BJ (cell line): ENCODE measurements around the gene SLC35G6. TPM values are rescaled to one million over a fixed set of nuclear protein-coding genes. Genes with fewer than 3 reads are reported as not detected.

Experiments used
- CTCF ChIA-PET: fragments of 350-600 bp; formaldehyde crosslinking; extraction: SDS; loops from one replicate; lab custom pipeline; 2021; ENCODE audit warnings: antibody characterized with exemption, inconsistent platforms; lab: Yijun Ruan, JAX
- POLR2A ChIA-PET: fragments of 300-600 bp; sonication (Branson Sonifier 250); formaldehyde crosslinking; extraction: SDS; loops from one replicate; lab custom pipeline; 2021; ENCODE audit warnings: antibody characterized with exemption; lab: Charles Lee
- DNase-seq: peaks from one replicate; pipeline ENCODE4 v3.0.0-alpha.2; 2011; ENCODE audit warnings: low read depth
- H3K27me3 ChIP-seq: 2 replicates; pipeline ENCODE4 v1.6.0; 2011; ENCODE audit warnings: low read length; ENCODE audit not compliant: control insufficient read depth, insufficient read depth
- H3K36me3 ChIP-seq: 2 replicates; pipeline ENCODE4 v1.5.1; 2011; ENCODE audit warnings: low read length; ENCODE audit not compliant: control insufficient read depth, insufficient read depth
- H3K4me3 ChIP-seq: 2 replicates; pipeline ENCODE4 v1.5.1; 2011; ENCODE audit warnings: low read depth, mild to moderate bottlenecking, control low read depth, low read length
- polyA plus RNA-seq: library from polyadenylated mRNA; depleted of rRNA; stranded (reverse); fragments of >200 nt; gene quantifications from 2 replicates; pipeline ENCODE4 v1.2.3, GENCODE V29; 2011; rRNA removed
- TF ChIP-seq, protein P1 (sequence below): IDR thresholded peaks from 2 replicates; pipeline ENCODE4 v1.5.1; 2011; ENCODE audit warnings: low read depth, mild to moderate bottlenecking, control low read depth, inconsistent platforms, low read length, moderate library complexity; ENCODE audit not compliant: insufficient read depth

Gene SLC35G6
- polyA plus RNA-seq, 1 experiment: not detected

DNA sequence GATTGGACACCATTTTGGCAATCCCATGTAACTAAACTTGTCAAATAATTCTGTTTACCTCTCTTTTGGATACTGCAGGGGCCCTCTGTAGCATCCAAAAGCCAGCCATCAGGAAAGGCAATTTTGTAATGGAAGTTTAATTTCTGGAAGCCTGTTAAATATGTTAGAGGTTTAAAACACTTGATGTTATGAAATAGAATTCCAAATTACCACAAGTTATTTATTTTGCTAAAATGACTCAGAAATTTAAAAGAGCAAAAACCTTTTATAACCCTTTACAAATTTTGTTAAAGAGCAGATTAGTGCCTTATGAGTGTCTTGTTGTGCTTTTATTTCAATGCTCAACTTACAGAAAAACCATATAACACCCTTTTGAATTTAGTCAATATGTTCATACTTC, 47.6 kb downstream of the SLC35G6 start:
- CTCF ChIA-PET: no interaction called here
- no peaks in the 10 kb centered on the region for H3K27me3 ChIP-seq
- TF ChIP-seq, protein P1, sequence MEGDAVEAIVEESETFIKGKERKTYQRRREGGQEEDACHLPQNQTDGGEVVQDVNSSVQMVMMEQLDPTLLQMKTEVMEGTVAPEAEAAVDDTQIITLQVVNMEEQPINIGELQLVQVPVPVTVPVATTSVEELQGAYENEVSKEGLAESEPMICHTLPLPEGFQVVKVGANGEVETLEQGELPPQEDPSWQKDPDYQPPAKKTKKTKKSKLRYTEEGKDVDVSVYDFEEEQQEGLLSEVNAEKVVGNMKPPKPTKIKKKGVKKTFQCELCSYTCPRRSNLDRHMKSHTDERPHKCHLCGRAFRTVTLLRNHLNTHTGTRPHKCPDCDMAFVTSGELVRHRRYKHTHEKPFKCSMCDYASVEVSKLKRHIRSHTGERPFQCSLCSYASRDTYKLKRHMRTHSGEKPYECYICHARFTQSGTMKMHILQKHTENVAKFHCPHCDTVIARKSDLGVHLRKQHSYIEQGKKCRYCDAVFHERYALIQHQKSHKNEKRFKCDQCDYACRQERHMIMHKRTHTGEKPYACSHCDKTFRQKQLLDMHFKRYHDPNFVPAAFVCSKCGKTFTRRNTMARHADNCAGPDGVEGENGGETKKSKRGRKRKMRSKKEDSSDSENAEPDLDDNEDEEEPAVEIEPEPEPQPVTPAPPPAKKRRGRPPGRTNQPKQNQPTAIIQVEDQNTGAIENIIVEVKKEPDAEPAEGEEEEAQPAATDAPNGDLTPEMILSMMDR: no peak
- H3K36me3 ChIP-seq: no peaks in the 10 kb centered on the region
- DNase-seq: no peak
- POLR2A ChIA-PET: no interaction called here
- no peak overlapping the region for H3K4me3 ChIP-seq

DNA sequence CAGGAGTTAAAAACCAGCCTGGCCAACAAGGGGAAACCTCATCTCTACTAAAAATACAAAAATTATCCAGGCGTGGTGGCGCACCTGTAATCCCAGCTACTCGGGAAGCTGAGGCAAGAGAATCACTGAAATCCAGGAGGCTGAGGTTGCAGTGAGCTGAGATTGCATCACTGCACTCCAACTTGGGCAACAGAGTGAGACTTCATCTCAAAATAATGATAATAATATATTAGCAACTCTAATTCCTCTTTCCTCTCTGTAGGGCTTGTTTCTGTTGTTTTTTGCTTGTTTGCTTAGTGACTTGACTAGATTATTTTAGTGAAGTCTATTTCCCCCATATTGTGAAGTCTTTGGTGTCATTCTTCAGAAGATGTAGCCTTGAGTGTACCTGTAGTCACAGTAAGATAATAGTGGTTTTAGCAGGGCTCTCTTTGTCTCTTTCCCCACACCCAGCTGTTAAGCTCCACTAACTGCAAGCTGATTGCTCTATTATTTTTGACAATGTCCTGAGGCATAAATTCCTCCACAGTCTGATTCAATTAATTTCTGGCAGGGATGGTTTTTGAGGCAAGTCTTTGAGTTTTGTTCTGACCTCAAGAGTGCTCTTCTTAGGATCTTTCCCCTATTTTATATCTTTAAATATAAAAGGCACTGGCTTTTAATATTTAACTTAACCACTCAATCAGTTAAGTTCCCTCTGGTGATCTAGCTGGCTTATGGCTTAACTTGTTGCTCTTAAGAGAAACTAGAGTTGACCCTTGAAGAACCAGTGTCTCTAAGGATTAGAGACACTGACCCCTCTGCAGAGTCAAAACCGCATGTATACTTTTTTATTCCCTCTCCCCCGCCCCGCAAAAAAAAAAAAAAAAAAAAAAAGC, 49.0 kb downstream of the SLC35G6 start:
- POLR2A ChIA-PET: no interaction called here
- H3K27me3 ChIP-seq: no peaks in the 10 kb centered on the region
- CTCF ChIA-PET: interaction anchor here (0.6 to 1.2 kb wide), 3 partner anchors 9 to 30 kb away, joined by 3 to 5 read pairs (median 3); no protein-coding TSS in a partner anchor
- no peak for DNase-seq
- TF ChIP-seq, protein P1: no peak
- no peak overlapping the region for H3K4me3 ChIP-seq
- H3K36me3 ChIP-seq: no peaks in the 10 kb centered on the region

Other genes starting within 250 kb of the SLC35G6 start
- 3.6 and 5.0 TPM in 2 replicates for gene DVL2, start 246.9 kb upstream of the SLC35G6 start, polyA plus RNA-seq
- 59.0 and 72.8 TPM in 2 replicates for gene PHF23, start 242.0 kb upstream of the SLC35G6 start, polyA plus RNA-seq
- 762 and 865 TPM in 2 replicates for gene GABARAP, start 239.0 kb upstream of the SLC35G6 start, polyA plus RNA-seq
- gene CTDNEP1, start 229.7 kb upstream of the SLC35G6 start, polyA plus RNA-seq: 117 and 129 TPM in 2 replicates
- gene ELP5, start 229.2 kb upstream of the SLC35G6 start, polyA plus RNA-seq: 29.8 and 35.6 TPM in 2 replicates
- gene CLDN7, start 219.0 kb upstream of the SLC35G6 start, polyA plus RNA-seq: 1.5 and 2.1 TPM in 2 replicates
- 0.15 and 0.36 TPM in 2 replicates for gene SLC2A4, start 199.7 kb upstream of the SLC35G6 start, polyA plus RNA-seq
- 0.11 TPM in 2 replicates for gene YBX2, start 186.8 kb upstream of the SLC35G6 start, polyA plus RNA-seq
- gene EIF5A, start 173.8 kb upstream of the SLC35G6 start, polyA plus RNA-seq: 556 and 579 TPM in 2 replicates
- 12.7 and 37.4 TPM in 2 replicates for gene GPS2, start 166.1 kb upstream of the SLC35G6 start, polyA plus RNA-seq
- gene NEURL4, start 152.1 kb upstream of the SLC35G6 start, polyA plus RNA-seq: 8.0 and 14.9 TPM in 2 replicates
- gene ACAP1, start 144.9 kb upstream of the SLC35G6 start, polyA plus RNA-seq: 1.7 and 2.0 TPM in 2 replicates
- 16.2 and 19.8 TPM in 2 replicates for gene KCTD11, start 129.3 kb upstream of the SLC35G6 start, polyA plus RNA-seq
- gene TMEM95, start 126.3 kb upstream of the SLC35G6 start, polyA plus RNA-seq: not detected in 2 replicates
- 1.7 and 2.2 TPM in 2 replicates for gene TNK1, start 100.4 kb upstream of the SLC35G6 start, polyA plus RNA-seq
- 40.1 and 76.1 TPM in 2 replicates for gene PLSCR3, start 86.9 kb upstream of the SLC35G6 start, polyA plus RNA-seq
- gene TMEM256, start 77.3 kb upstream of the SLC35G6 start, polyA plus RNA-seq: 65.4 and 101 TPM in 2 replicates
- 6.0 and 8.5 TPM in 2 replicates for gene NLGN2, start 73.6 kb upstream of the SLC35G6 start, polyA plus RNA-seq
- gene SPEM1, start 61.1 kb upstream of the SLC35G6 start, polyA plus RNA-seq: not detected in 2 replicates
- gene SPEM2, start 55.8 kb upstream of the SLC35G6 start, polyA plus RNA-seq: not detected in 2 replicates
- not detected in 2 replicates for gene SPEM3, start 52.6 kb upstream of the SLC35G6 start, polyA plus RNA-seq
- 1.8 and 3.0 TPM in 2 replicates for gene TMEM102, start 46.0 kb upstream of the SLC35G6 start, polyA plus RNA-seq
- gene FGF11, start 41.9 kb upstream of the SLC35G6 start, polyA plus RNA-seq: 0.50 and 0.98 TPM in 2 replicates
- 6.8 and 7.4 TPM in 2 replicates for gene CHRNB1, start 36.4 kb upstream of the SLC35G6 start, polyA plus RNA-seq
- 23.6 and 25.9 TPM in 2 replicates for gene ZBTB4, start 1.8 kb upstream of the SLC35G6 start, polyA plus RNA-seq
- gene POLR2A, start 2.9 kb downstream of the SLC35G6 start, polyA plus RNA-seq: 21.5 and 27.7 TPM in 2 replicates
- 29.2 and 49.5 TPM in 2 replicates for gene TNFSF12, start 67.6 kb downstream of the SLC35G6 start, polyA plus RNA-seq
- 2.0 and 2.4 TPM in 2 replicates for gene TNFSF13, start 77.3 kb downstream of the SLC35G6 start, polyA plus RNA-seq
- gene SENP3, start 80.5 kb downstream of the SLC35G6 start, polyA plus RNA-seq: 69.8 and 72.2 TPM in 2 replicates
- 58.2 and 93.2 TPM in 2 replicates for gene CD68, start 98.2 kb downstream of the SLC35G6 start, polyA plus RNA-seq
- gene MPDU1, start 102.4 kb downstream of the SLC35G6 start, polyA plus RNA-seq: 142 and 174 TPM in 2 replicates
- gene SOX15, start 108.6 kb downstream of the SLC35G6 start, polyA plus RNA-seq: 0.34 and 0.49 TPM in 2 replicates
- gene FXR2, start 133.5 kb downstream of the SLC35G6 start, polyA plus RNA-seq: 33.6 and 46.2 TPM in 2 replicates
- gene SAT2, start 146.4 kb downstream of the SLC35G6 start, polyA plus RNA-seq: 33.9 and 37.4 TPM in 2 replicates
- gene SHBG, start 148.7 kb downstream of the SLC35G6 start, polyA plus RNA-seq: 0.85 and 1.2 TPM in 2 replicates
- not detected in 2 replicates for gene ATP1B2, start 169.5 kb downstream of the SLC35G6 start, polyA plus RNA-seq
- gene TP53, start 206.0 kb downstream of the SLC35G6 start, polyA plus RNA-seq: 27.6 and 48.4 TPM in 2 replicates
- 5.8 and 7.9 TPM in 2 replicates for gene WRAP53, start 207.0 kb downstream of the SLC35G6 start, polyA plus RNA-seq
- 4.9 and 5.3 TPM in 2 replicates for gene EFNB3, start 223.8 kb downstream of the SLC35G6 start, polyA plus RNA-seq
- 0.09 and 0.10 TPM in 2 replicates for gene DNAH2, start 236.3 kb downstream of the SLC35G6 start, polyA plus RNA-seq